Measurements from ENCODE around the gene KHK. TPM values are rescaled to one million over a fixed set of nuclear protein-coding genes. Genes with fewer than 3 reads are reported as not detected.

KHK gene
- total RNA-seq, 1 experiment from 2014 or later, result 1.5 TPM

- intact Hi-C loops (cut with micrococcal nuclease; ENCODE audit: unreplicated experiment), result no loop called here
- in situ Hi-C loops (cut with HindIII; ENCODE audit: low pct_unique_long_range_greater_than_20kb, low sequenced_read_pairs), result no loop called here
- H3K27me3 ChIP-seq (ENCODE audit: control insufficient read depth, insufficient read depth, low read length), result no peaks in the 10 kb centered on the region
- DNase-seq (ENCODE audit: low read depth, low spot score) (no peak), ATAC-seq (no peak)
- ChIA-PET CTCF (no interaction called here), POLR2A (no interaction called here)
- no peak overlapping the region for H3K4me3 ChIP-seq (ENCODE audit: low read depth in 2 of 2, low read length in 2 of 2)
- no peak for TF ChIP-seq SIN3A (IDR thresholded peaks at IDR 0.05; ENCODE audit: borderline replicate concordance, insufficient read depth, low read depth, low read length)
- no peak for TF ChIP-seq POLR2AphosphoS5 (IDR thresholded peaks at IDR 0.05; ENCODE audit: low read depth, low read length)
- TF ChIP-seq, protein P1, sequence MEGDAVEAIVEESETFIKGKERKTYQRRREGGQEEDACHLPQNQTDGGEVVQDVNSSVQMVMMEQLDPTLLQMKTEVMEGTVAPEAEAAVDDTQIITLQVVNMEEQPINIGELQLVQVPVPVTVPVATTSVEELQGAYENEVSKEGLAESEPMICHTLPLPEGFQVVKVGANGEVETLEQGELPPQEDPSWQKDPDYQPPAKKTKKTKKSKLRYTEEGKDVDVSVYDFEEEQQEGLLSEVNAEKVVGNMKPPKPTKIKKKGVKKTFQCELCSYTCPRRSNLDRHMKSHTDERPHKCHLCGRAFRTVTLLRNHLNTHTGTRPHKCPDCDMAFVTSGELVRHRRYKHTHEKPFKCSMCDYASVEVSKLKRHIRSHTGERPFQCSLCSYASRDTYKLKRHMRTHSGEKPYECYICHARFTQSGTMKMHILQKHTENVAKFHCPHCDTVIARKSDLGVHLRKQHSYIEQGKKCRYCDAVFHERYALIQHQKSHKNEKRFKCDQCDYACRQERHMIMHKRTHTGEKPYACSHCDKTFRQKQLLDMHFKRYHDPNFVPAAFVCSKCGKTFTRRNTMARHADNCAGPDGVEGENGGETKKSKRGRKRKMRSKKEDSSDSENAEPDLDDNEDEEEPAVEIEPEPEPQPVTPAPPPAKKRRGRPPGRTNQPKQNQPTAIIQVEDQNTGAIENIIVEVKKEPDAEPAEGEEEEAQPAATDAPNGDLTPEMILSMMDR (IDR thresholded peaks at IDR 0.05), result no peak
- TF ChIP-seq TCF7L2 (IDR thresholded peaks at IDR 0.05; ENCODE audit: low read depth, low read length), result no peak
- no peak for TF ChIP-seq REST (IDR thresholded peaks at IDR 0.05; ENCODE audit: insufficient read depth in 1 of 2, low read depth in 2 of 2, low read length in 1 of 2)
- H3K36me3 ChIP-seq (ENCODE audit: control insufficient read depth, insufficient read depth, low read length), result peaks cover 6% of the 10 kb centered on the region
- no TSS peak for BruUV-seq (replicated peaks)
- no peaks in the 10 kb centered on the region for H3K9me3 ChIP-seq (ENCODE audit: control insufficient read depth, insufficient read depth, low read depth, low read length)
- H3K4me1 ChIP-seq (ENCODE audit: control insufficient read depth, insufficient read depth, low read length), result no peaks in the 10 kb centered on the region
- no peak overlapping the region for H3K27ac ChIP-seq (ENCODE audit: low read length)
Measured at GRCh38 chr2:27058210-27058609, 28.4 kb upstream of the KHK start.

GRCh38 chr2:27059141-27059820 lies 27.3 kb upstream of the KHK start:
- ATAC-seq (peak; percentile 20; the same call in 1 of the 2 replicates), DNase-seq (ENCODE audit: low read depth, low spot score) (no peak)
- in situ Hi-C loops (cut with HindIII; ENCODE audit: low pct_unique_long_range_greater_than_20kb, low sequenced_read_pairs) (no loop called here), intact Hi-C loops (cut with micrococcal nuclease; ENCODE audit: unreplicated experiment) (no loop called here)
- peaks cover 6% of the 10 kb centered on the region for H3K36me3 ChIP-seq (ENCODE audit: control insufficient read depth, insufficient read depth, low read length)
- CTCF ChIA-PET, result interaction anchor here (0.5 kb wide), 1 partner anchor 221 kb away, joined by 3 read pairs; no protein-coding TSS in a partner anchor
- TF ChIP-seq REST (IDR thresholded peaks at IDR 0.05; ENCODE audit: insufficient read depth in 1 of 2, low read depth in 2 of 2, low read length in 1 of 2) (no peak), TCF7L2 (IDR thresholded peaks at IDR 0.05; ENCODE audit: low read depth, low read length) (no peak), SIN3A (IDR thresholded peaks at IDR 0.05; ENCODE audit: borderline replicate concordance, insufficient read depth, low read depth, low read length) (no peak), POLR2AphosphoS5 (IDR thresholded peaks at IDR 0.05; ENCODE audit: low read depth, low read length) (no peak)
- TF ChIP-seq, protein P1 (IDR thresholded peaks at IDR 0.05), result no peak
- POLR2A ChIA-PET, result no interaction called here
- no peaks in the 10 kb centered on the region for H3K4me1 ChIP-seq (ENCODE audit: control insufficient read depth, insufficient read depth, low read length)
- no peak overlapping the region for H3K27ac ChIP-seq (ENCODE audit: low read length)
- H3K27me3 ChIP-seq (ENCODE audit: control insufficient read depth, insufficient read depth, low read length), result no peaks in the 10 kb centered on the region
- no peaks in the 10 kb centered on the region for H3K9me3 ChIP-seq (ENCODE audit: control insufficient read depth, insufficient read depth, low read depth, low read length)
- no peak overlapping the region for H3K4me3 ChIP-seq (ENCODE audit: low read depth in 2 of 2, low read length in 2 of 2)
- BruUV-seq (replicated peaks), result no TSS peak

Measured in Panc1 (cell line).